SKM-1 (cell line): Measurements from ENCODE around the gene PDK1.

Experiments
- DNase-seq: peaks from one replicate; lab custom pipeline; 2025; ENCODE audit not compliant: unreplicated experiment; lab: John Stamatoyannopoulos, UW

PDK1 gene

DNA sequence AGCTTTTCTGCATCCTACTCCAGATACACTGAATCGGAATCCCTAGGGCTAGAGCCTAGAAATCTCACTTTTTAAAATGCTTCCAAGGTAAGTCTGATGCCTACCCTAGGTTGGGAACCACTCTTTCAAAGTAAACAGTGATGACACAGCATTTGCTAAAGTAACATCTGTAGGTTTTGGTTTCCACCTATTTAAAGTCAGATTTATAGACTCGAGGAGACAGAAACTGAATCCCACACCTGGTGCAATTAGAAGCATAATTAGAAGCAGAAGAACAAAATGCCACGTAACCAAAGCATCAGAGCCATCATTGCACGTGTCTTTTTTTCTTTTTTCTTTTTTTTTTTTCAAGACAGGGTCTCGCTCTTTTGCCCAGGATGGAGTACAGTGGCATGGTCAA is 40.9 kb downstream of the PDK1 start:
- DNase-seq = no peak

GRCh38 chr2:172597176-172597842 is 41.4 kb downstream of the PDK1 start:
- no peak for DNase-seq

DNA sequence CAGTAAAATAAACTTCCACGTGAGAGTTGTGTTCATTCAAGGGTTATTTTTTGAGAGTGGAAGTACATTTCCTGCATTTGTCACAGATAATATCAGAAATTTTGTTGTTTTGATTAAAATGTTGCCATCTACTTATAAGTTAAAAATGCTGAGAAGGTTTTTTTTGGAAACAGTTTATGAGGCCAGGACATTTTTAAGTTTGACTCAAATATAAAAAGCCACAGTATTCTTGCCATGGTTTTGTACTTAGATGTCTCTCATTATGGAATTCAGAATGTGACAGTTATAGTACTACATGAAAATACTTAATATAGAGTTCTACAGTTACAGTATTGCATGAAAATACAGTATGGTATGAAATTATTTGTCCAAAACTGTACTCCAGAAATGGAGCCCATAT is 44.1 kb downstream of the PDK1 start:
- no peak for DNase-seq

DNA sequence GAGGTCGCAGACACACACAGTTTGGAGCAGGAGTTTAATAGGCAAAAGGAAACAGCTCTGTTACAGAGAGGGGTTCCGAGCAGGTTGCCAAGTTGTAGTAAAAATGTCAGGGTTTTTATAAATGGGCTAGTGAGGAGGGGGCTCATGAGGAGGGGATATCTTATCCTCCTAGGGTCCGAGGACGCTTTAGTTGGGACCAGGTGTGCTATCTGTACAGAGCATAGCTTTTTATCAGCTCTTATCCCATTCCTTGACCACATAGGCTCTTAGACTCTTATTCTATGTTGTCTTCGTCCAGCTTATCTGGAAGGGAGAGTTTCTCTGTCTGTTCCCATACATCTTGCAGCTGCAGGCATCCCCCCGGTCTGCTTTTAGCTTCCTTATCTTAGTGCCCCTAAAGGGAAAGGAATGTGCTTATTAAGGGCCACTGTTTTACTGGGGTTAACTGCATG is 44.7 kb downstream of the PDK1 start:
- DNase-seq = no peak

GRCh38 chr2:172606285-172606684 is 50.4 kb downstream of the PDK1 start:
- no peak for DNase-seq

DNA sequence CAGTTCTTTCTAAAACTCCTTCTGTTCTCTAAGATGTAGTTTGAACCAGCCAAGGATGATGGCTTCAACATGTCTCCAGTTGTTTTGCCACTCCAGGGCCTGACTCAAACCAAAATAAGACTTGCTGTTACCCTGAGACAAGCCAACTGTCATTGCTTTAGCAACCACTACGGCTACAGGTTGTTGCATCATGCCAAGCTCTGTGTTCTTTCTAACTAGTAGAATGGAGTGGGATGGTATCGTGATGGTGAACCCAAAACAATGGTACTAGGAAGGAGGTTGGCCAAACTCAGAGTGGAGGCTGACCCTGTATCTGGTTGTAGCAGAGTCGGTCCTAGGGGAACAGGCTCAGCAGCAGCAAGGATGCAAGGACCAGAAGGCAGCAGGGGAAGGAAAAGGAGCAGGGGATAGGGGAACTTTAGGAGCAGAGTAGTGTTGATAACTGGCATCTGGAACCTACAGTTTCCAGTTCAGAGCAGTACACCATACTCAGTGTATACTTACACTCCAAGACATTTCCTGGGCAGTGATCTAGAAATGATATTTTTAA is 51.6 kb downstream of the PDK1 start:
- DNase-seq = no peak

GRCh38 chr2:172609488-172609887 is 53.6 kb downstream of the PDK1 start:
- no peak for DNase-seq

GRCh38 chr2:172612051-172612450 is 56.2 kb downstream of the PDK1 start:
- no peak for DNase-seq

DNA sequence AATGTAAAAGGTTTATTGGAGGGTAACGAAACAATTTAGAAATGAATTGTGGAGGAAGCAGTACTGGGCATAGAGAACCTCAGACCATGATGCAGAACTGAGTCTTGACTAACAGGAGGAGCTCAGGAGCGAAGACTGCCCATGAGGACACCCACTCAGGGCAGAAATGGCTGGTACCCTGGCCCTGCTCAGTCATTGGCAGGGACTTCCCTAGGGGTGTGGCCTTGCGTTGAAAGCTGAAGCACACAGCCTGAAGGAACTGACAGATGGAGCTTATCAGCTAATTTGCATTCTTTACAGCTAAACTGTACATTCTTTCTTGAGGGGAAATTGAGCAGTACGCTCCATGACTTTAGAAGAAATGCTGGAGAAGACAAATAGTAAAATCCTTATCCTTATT is 57.1 kb downstream of the PDK1 start:
- no peak for DNase-seq

GRCh38 chr2:172613615-172614231 is 57.8 kb downstream of the PDK1 start:
- DNase-seq = no peak

GRCh38 chr2:172614932-172615331 is 59.0 kb downstream of the PDK1 start:
- no peak for DNase-seq

GRCh38 chr2:172615727-172616261 is 59.9 kb downstream of the PDK1 start:
- no peak for DNase-seq

DNA sequence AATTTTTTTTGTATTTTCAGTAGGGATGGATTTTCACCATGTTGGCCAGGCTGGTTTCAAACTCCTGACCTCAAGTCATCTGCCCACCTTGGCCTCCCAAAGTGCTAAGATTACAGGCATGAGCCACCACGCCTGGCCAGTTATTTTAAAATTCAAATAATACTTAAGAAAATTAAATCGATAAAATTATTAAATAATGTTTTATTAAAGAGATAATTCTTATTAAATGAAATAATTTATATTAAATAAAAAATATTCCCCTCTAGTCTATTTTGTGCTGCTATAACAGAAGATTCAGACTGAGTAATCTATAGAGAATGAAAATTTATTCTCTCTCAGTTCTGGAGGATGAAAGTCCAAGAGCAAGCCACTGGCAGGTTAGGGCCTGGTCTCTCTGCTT is 61.2 kb downstream of the PDK1 start:
- no peak for DNase-seq

GRCh38 chr2:172623249-172623965 is 67.5 kb downstream of the PDK1 start:
- DNase-seq = no peak

DNA sequence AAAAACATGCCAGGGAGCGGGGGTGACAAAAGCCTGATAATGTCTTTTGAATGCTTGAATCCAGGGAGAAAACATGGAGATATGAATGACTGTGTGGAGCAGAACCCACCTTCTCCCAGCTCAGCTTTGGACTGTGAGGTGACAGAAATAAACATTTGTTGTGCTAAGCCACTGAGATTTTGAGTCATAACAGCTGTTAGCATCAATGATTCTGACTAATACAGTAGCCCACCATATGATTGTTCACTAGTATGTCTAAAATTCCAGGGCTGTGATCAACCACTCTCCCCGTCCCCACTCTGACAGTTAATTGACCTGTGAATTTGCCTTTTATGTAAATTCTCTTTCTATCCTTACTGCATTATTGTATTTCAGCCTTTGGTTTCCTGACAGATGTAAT is 69.1 kb downstream of the PDK1 start:
- no peak for DNase-seq

GRCh38 chr2:172627181-172627580 is 71.3 kb downstream of the PDK1 start:
- DNase-seq = no peak

GRCh38 chr2:172628085-172628484 is 72.2 kb downstream of the PDK1 start:
- DNase-seq = no peak

- DNase-seq = no peak
Observed at GRCh38 chr2:172629586-172629985, 73.7 kb downstream of the PDK1 start.

GRCh38 chr2:172630181-172630580 is 74.3 kb downstream of the PDK1 start:
- DNase-seq = no peak

- no peak for DNase-seq
Observed at GRCh38 chr2:172634477-172634876, 78.6 kb downstream of the PDK1 start.

- no peak for DNase-seq
Observed at GRCh38 chr2:172635548-172635947, 79.7 kb downstream of the PDK1 start.

DNA sequence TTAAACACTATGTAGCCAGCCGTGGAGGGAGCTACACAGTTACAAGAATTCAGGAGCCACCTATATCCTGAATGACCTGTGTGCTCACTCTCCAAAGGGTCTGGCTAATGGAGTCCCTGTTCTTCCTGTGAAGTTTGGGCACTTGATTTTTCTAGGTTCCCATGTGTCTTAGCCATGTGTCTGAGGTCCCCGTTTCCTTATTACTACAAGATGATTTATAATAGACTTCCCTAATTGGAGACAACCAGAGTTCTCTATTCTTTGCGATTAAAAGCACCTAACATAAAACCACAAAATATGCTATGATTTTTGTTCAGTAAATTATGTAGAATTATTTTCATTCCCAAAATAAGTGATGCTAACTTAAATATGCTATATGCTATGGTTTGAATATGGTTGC is 83.4 kb downstream of the PDK1 start:
- DNase-seq = no peak
